Endothelial cell of umbilical vein (primary cell): ENCODE results near the gene DDX46. TPM values are rescaled to one million over a fixed set of nuclear protein-coding genes. Genes with fewer than 3 reads are reported as not detected.

Experiments used
- BruUV-seq: library from RNA; stranded (reverse); fragments of 400-500 nt; replicated peaks from 2 replicates; lab custom pipeline; 2021; lab: Mats Ljungman, UMichigan
- CTCF ChIA-PET: fragments of 300-600, 350-600 bp; sonication (Branson Sonifier 250); formaldehyde crosslinking; loops from one replicate; lab custom pipeline; 2021; ENCODE audit warnings: antibody characterized with exemption, inconsistent platforms; lab: Charles Lee
- POLR2A ChIA-PET: fragments of 300-600, 350-600 bp; sonication (Branson Sonifier 250); formaldehyde crosslinking; loops from one replicate; lab custom pipeline; 2021; ENCODE audit warnings: antibody characterized with exemption, inconsistent platforms; lab: Charles Lee
- DNase-seq: peaks from one replicate; pipeline ENCODE4 v3.0.0-alpha.2; 2011; ENCODE audit warnings: low read depth, low spot score
- FAIRE-seq: peaks from 2 replicates; lab custom pipeline; 2011; peaks lifted over from hg19 to GRCh38; lab: Jason Lieb, UNC
- H2AFZ ChIP-seq: 2 replicates; pipeline ENCODE4 v1.6.0; 2012; ENCODE audit warnings: low read depth, low read length, control low read depth, inconsistent platforms
- H3K27ac ChIP-seq: 2 replicates; pipeline ENCODE4 v1.5.1; 2011; ENCODE audit warnings: low read depth, mild to moderate bottlenecking, control low read depth, low read length, moderate library complexity; ENCODE audit not compliant: insufficient read depth
- H3K27me3 ChIP-seq, 2 experiments: 2 replicates each; pipeline versions ENCODE4 v1.6.0 to v1.6.1; 2011; ENCODE audit warnings: low read length in 2 of 2, mixed read lengths in 1 of 2; ENCODE audit not compliant: control insufficient read depth in 2 of 2, insufficient read depth in 2 of 2
- H3K36me3 ChIP-seq, 2 experiments: 2 replicates in 1 of 2; 3 replicates in 1 of 2; pipeline ENCODE4 v1.5.1; 2011; ENCODE audit warnings: low read length in 2 of 2, mild to moderate bottlenecking in 1 of 2, moderate library complexity in 1 of 2; ENCODE audit not compliant: control insufficient read depth in 2 of 2, insufficient read depth in 2 of 2; ENCODE audit errors: extremely low read depth in 1 of 2
- H3K4me1 ChIP-seq: 3 replicates; pipeline ENCODE4 v1.5.1; 2011; ENCODE audit warnings: mild to moderate bottlenecking, low read length; ENCODE audit not compliant: control insufficient read depth, insufficient read depth; ENCODE audit errors: extremely low read depth
- H3K4me2 ChIP-seq: 2 replicates; pipeline ENCODE4 v1.6.1; 2011; ENCODE audit warnings: low read length, control low read depth, mixed read lengths; ENCODE audit not compliant: insufficient read depth
- H3K4me3 ChIP-seq, 3 experiments: fragments of 200-600 bp in 1 of 3; sonication (generic), shearing (Covaris generic) in 1 of 3; replicated peaks in 1 of 3; 2 replicates each; pipeline ENCODE4 v1.5.1; 2011 to 2016; ENCODE audit warnings: control low read depth in 3 of 3, low read length in 3 of 3, mild to moderate bottlenecking in 2 of 3, inconsistent platforms in 1 of 3, low read depth in 1 of 3, moderate library complexity in 1 of 3; ENCODE audit not compliant: insufficient read depth in 1 of 3
- H3K79me2 ChIP-seq: 2 replicates; pipeline ENCODE4 v1.6.0; 2012; ENCODE audit warnings: low read length, inconsistent platforms; ENCODE audit not compliant: control insufficient read depth, insufficient read depth
- H3K9ac ChIP-seq: replicated peaks from 2 replicates; pipeline ENCODE3; 2011; ENCODE audit warnings: low read length, control low read depth; ENCODE audit not compliant: insufficient read depth; ENCODE audit errors: extremely low read depth
- H3K9me1 ChIP-seq: replicated peaks from 3 replicates; pipeline ENCODE4 v1.6.0; 2011; ENCODE audit warnings: mild to moderate bottlenecking, low read length; ENCODE audit not compliant: control insufficient read depth, insufficient read depth; ENCODE audit errors: extremely low read depth
- H3K9me3 ChIP-seq: replicated peaks from 2 replicates; pipeline ENCODE4 v1.5.1; 2012; ENCODE audit warnings: low read length, inconsistent platforms; ENCODE audit not compliant: control insufficient read depth, insufficient read depth
- H4K20me1 ChIP-seq: replicated peaks from 2 replicates; pipeline ENCODE3; 2011; ENCODE audit warnings: mild to moderate bottlenecking, low read length; ENCODE audit not compliant: control insufficient read depth, insufficient read depth; ENCODE audit errors: extremely low read depth
- EZH2 ChIP-seq: IDR thresholded peaks from 2 replicates; pipeline ENCODE4 v1.6.1; 2012; ENCODE audit warnings: borderline replicate concordance, low read depth, mild to moderate bottlenecking, moderate library complexity, low read length, inconsistent platforms; ENCODE audit not compliant: severe bottlenecking
- FOS ChIP-seq: IDR thresholded peaks from 2 replicates; pipeline ENCODE4 v1.6.1; 2011; ENCODE audit warnings: mild to moderate bottlenecking, low read length, moderate library complexity, borderline replicate concordance; ENCODE audit not compliant: insufficient read depth
- GATA2 ChIP-seq: IDR thresholded peaks from 2 replicates; pipeline ENCODE4 v1.7.0; 2011; ENCODE audit warnings: low read depth, mild to moderate bottlenecking, moderate library complexity, mixed read lengths, low read length; ENCODE audit not compliant: insufficient read length, insufficient read depth
- JUN ChIP-seq: IDR thresholded peaks from 2 replicates; pipeline ENCODE4 v1.6.1; 2011; ENCODE audit warnings: borderline replicate concordance, low read depth; ENCODE audit not compliant: insufficient read length, insufficient read depth
- MYC ChIP-seq: IDR thresholded peaks from one replicate; pipeline ENCODE4 v1.6.1; 2011; ENCODE audit warnings: mild to moderate bottlenecking, low read depth, low read length
- POLR2A ChIP-seq: IDR thresholded peaks from 2 replicates; pipeline ENCODE4 v1.6.1; 2012; ENCODE audit warnings: low read depth, mild to moderate bottlenecking, control low read depth, low read length
- POLR2AphosphoS5 ChIP-seq: IDR thresholded peaks from 2 replicates; pipeline ENCODE4 v1.6.1; 2012; ENCODE audit warnings: low read depth, mild to moderate bottlenecking, control low read depth, low read length, moderate library complexity; ENCODE audit not compliant: insufficient read depth
- dilution Hi-C: fragments of 300-500 bp; cut with MboI; formaldehyde crosslinking; loops from one replicate; pipeline ENCODE4 v1.15.0; 2019; ENCODE audit warnings: low sequenced_read_pairs; ENCODE audit not compliant: extremely low pct_ligation_motif_present
- intact Hi-C: fragments of 100-400 bp; cut with micrococcal nuclease; formaldehyde crosslinking; loops from one replicate; pipeline ENCODE4 v1.10.0; 2022
- polyA plus RNA-seq, 4 experiments: library from polyadenylated mRNA; depleted of rRNA in 3 of 4; stranded (reverse) in 3 of 4; unstranded in 1 of 4; fragments of >200 nt; gene quantifications; 2 replicates each; pipeline versions ENCODE4 v1.2.1 to v1.2.3, GENCODE V29; 2011 to 2012; ENCODE audit warnings: missing spikeins in 1 of 4
- total RNA-seq: library from RNA; stranded (reverse); gene quantifications from 2 replicates; pipeline ENCODE4 v1.2.3, GENCODE V29; 2021
- TF ChIP-seq, protein P1 (sequence below), 2 donors: IDR thresholded peaks; 1 replicate in 1 of 2; 2 replicates in 1 of 2; pipeline ENCODE4 v1.5.1; 2011; ENCODE audit warnings: low read length in 2 of 2, mild to moderate bottlenecking in 2 of 2, moderate library complexity in 2 of 2, control low read depth in 1 of 2, inconsistent platforms in 1 of 2, low read depth in 1 of 2; ENCODE audit not compliant: insufficient read depth in 1 of 2; ENCODE audit errors: extremely low read depth in 1 of 2
- TF ChIP-seq, protein P2 (sequence below): IDR thresholded peaks from 2 replicates; pipeline ENCODE4 v1.6.1; 2011; ENCODE audit not compliant: insufficient read depth, insufficient read length

DDX46 gene
- total and polyA plus RNA-seq, 2 donors (not counting 3 experiments of a cell fraction or from before 2014, with no cell fraction given), result 16.0 to 65.2 TPM

DNA sequence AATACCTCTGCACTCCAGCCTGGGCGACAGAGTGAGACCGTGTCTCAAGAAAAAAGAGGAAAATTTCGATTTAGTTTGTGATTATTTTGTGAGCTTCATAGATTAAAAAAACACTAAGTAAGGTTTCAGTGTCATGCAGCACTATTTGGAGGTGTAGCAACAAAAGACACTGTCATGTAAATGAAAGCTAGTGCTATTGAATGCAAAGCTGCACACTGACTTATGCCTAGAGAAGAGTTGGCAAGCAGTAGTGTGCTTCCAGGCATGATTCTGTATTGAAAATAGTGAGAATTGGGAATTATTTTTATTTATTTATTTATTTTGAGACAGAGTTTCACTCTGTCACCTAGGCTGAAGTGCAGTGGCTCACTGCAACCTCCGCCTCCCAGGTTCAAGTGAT is 34.5 kb downstream of the DDX46 start:
- intact Hi-C loops (no loop called here), dilution Hi-C loops (no loop called here)
- Histone ChIP-seq H3K9me1 (no peaks in the 10 kb centered on the region), H3K36me3 (peaks cover 14 to 28% of the 10 kb centered on the region in 2 experiments), H3K4me2 (no peak overlapping the region), H3K79me2 (no peaks in the 10 kb centered on the region), H3K9me3 (no peaks in the 10 kb centered on the region), H4K20me1 (no peaks in the 10 kb centered on the region), H3K27ac (no peak overlapping the region), H3K4me3 (no peak overlapping the region), H3K27me3 (no peaks in the 10 kb centered on the region), H3K4me1 (no peaks in the 10 kb centered on the region), H3K9ac (no peak overlapping the region), H2AFZ (no peak overlapping the region)
- ChIA-PET POLR2A (no interaction called here), CTCF (interaction anchor here (0.9 kb wide), 1 partner anchor 9 kb away, joined by 3 read pairs; no protein-coding TSS in a partner anchor)
- DNase-seq (no peak), FAIRE-seq (no peak)
- no peak for TF ChIP-seq POLR2AphosphoS5
- TF ChIP-seq, protein P1, sequence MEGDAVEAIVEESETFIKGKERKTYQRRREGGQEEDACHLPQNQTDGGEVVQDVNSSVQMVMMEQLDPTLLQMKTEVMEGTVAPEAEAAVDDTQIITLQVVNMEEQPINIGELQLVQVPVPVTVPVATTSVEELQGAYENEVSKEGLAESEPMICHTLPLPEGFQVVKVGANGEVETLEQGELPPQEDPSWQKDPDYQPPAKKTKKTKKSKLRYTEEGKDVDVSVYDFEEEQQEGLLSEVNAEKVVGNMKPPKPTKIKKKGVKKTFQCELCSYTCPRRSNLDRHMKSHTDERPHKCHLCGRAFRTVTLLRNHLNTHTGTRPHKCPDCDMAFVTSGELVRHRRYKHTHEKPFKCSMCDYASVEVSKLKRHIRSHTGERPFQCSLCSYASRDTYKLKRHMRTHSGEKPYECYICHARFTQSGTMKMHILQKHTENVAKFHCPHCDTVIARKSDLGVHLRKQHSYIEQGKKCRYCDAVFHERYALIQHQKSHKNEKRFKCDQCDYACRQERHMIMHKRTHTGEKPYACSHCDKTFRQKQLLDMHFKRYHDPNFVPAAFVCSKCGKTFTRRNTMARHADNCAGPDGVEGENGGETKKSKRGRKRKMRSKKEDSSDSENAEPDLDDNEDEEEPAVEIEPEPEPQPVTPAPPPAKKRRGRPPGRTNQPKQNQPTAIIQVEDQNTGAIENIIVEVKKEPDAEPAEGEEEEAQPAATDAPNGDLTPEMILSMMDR (IDR thresholded peaks at IDR 0.05; ENCODE audit: extremely low read depth in 1 of 2, insufficient read depth in 1 of 2, low read depth in 1 of 2, low read length in 2 of 2), result no peak
- TF ChIP-seq POLR2A, result no peak
- TF ChIP-seq EZH2, result no peak
- TF ChIP-seq FOS, result no peak
- TF ChIP-seq, protein P2, sequence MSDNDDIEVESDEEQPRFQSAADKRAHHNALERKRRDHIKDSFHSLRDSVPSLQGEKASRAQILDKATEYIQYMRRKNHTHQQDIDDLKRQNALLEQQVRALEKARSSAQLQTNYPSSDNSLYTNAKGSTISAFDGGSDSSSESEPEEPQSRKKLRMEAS, result no peak
- TF ChIP-seq GATA2, result no peak
- no peak for TF ChIP-seq MYC
- no peak for TF ChIP-seq JUN
- no TSS peak for BruUV-seq
